HL-60 (cell line): Measurements from ENCODE around the gene BAD.

ENCODE experiments used
- DNase-seq, 2 experiments: peaks; one replicate each; pipeline ENCODE4 v3.0.0-alpha.2; 2010 to 2020; ENCODE audit warnings: low read depth in 1 of 2, low spot score in 1 of 2
- H3K27ac ChIP-seq: fragments of 250-450 bp; sonication (Bioruptor Pico); replicated peaks from 2 replicates; pipeline ENCODE4 v1.5.1; 2020; ENCODE audit warnings: mild to moderate bottlenecking, moderate library complexity
- H3K27me3 ChIP-seq: fragments of 250-450 bp; sonication (Bioruptor Pico); 2 replicates; pipeline ENCODE4 v1.5.1; 2021; ENCODE audit warnings: mild to moderate bottlenecking, moderate library complexity; ENCODE audit not compliant: insufficient read depth, poor library complexity, severe bottlenecking
- H3K4me3 ChIP-seq: replicated peaks from 2 replicates; pipeline ENCODE4 v1.5.1; 2011; ENCODE audit warnings: mild to moderate bottlenecking, control low read depth, low read length; ENCODE audit not compliant: insufficient read depth
- GABPA ChIP-seq: IDR thresholded peaks from 2 replicates; pipeline ENCODE4 v1.6.1; 2012; ENCODE audit warnings: low read depth
- POLR2AphosphoS5 ChIP-seq: IDR thresholded peaks from 2 replicates; pipeline ENCODE4 v1.6.1; 2012; ENCODE audit warnings: low read depth
- REST ChIP-seq: IDR thresholded peaks from 2 replicates; pipeline ENCODE4 v1.6.1; 2012; ENCODE audit warnings: low read depth; ENCODE audit not compliant: insufficient replicate concordance
- SPI1 ChIP-seq: IDR thresholded peaks from 2 replicates; pipeline ENCODE4 v1.6.1; 2012; ENCODE audit warnings: low read depth, mild to moderate bottlenecking, borderline replicate concordance
- TF ChIP-seq, protein P1 (sequence below): IDR thresholded peaks from one replicate; pipeline ENCODE4 v1.5.1; 2011; ENCODE audit warnings: low read length, control low read depth, inconsistent platforms; ENCODE audit not compliant: insufficient read depth

BAD gene

DNA sequence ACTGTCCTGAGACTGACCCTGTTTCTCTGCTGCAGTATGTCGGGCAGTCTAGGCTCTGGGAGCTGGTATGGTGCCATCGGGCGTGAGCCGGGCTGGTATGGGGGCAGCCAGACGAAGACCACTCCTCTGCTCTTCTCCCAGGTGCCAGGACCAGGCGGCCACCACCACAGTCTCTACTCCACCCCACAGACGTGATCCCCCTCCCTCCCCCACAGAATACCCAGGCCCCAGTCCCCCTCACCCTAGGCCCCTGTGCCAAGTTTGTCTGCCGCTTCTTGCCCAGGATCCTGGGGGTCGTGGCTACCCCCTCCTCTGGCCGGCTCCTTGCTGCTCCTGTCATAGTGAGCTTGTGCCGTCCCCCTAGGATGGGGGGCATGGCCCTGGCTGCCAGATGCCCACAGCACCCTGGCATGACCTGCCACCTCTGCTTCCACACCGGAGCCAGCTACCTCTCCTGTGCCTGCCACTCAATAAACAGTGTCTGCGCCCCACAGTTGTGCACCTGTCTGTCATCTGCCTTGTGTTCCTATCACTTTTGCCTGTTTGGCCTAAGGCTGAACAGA is 4.6 kb upstream of the BAD start:
- no peak for DNase-seq
- Histone ChIP-seq H3K27ac (no peak overlapping the region), H3K4me3 (no peak overlapping the region), H3K27me3 (peaks cover 31% of the 10 kb centered on the region)
- TF ChIP-seq SPI1 (no peak), GABPA (no peak), POLR2AphosphoS5 (no peak), REST (no peak)
- TF ChIP-seq, protein P1, sequence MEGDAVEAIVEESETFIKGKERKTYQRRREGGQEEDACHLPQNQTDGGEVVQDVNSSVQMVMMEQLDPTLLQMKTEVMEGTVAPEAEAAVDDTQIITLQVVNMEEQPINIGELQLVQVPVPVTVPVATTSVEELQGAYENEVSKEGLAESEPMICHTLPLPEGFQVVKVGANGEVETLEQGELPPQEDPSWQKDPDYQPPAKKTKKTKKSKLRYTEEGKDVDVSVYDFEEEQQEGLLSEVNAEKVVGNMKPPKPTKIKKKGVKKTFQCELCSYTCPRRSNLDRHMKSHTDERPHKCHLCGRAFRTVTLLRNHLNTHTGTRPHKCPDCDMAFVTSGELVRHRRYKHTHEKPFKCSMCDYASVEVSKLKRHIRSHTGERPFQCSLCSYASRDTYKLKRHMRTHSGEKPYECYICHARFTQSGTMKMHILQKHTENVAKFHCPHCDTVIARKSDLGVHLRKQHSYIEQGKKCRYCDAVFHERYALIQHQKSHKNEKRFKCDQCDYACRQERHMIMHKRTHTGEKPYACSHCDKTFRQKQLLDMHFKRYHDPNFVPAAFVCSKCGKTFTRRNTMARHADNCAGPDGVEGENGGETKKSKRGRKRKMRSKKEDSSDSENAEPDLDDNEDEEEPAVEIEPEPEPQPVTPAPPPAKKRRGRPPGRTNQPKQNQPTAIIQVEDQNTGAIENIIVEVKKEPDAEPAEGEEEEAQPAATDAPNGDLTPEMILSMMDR: no peak

GRCh38 chr11:64288353-64288750 is 3.9 kb upstream of the BAD start:
- DNase-seq: no peak
- H3K27ac ChIP-seq: no peak overlapping the region
- TF ChIP-seq SPI1 (no peak), GABPA (no peak), POLR2AphosphoS5 (no peak)
- TF ChIP-seq, protein P1: no peak
- H3K27me3 ChIP-seq: peaks cover 25% of the 10 kb centered on the region
- H3K4me3 ChIP-seq: no peak overlapping the region

DNA sequence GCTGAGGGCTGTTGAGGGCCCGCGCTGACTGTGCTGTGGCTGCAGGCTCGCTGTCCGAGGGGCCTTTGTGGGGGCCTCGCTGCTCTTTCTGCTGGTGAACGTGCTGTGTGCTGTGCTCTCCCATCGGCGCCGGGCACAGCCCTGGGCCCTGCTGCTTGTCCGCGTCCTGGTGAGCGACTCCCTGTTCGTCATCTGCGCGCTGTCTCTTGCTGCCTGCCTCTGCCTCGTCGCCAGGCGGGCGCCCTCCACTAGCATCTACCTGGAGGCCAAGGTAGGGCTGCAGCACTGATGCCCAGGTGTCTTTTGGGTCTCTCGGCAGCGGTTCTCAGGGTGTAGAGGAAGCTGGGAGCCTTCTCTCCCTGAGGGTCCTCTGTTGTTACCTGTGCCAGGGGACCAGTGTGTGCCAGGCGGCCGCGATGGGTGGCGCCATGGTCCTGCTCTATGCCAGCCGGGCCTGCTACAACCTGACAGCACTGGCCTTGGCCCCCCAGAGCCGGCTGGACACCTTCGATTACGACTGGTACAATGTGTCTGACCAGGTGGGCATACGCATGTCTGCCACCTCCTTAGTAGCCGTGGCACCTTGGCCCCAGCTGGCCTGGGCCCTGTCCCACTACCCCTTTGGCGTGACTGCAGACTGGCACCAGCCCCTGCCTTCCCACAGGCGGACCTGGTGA is 3.3 kb upstream of the BAD start:
- no peak for DNase-seq
- no peak overlapping the region for H3K4me3 ChIP-seq
- no peak for TF ChIP-seq SPI1
- no peak for TF ChIP-seq REST
- TF ChIP-seq, protein P1: no peak
- no peak for TF ChIP-seq GABPA
- no peak for TF ChIP-seq POLR2AphosphoS5
- H3K27ac ChIP-seq: no peak overlapping the region
- peaks cover 20% of the 10 kb centered on the region for H3K27me3 ChIP-seq
